ENCODE results near the gene RALGPS1.

Gene RALGPS1

GRCh38 chr9:127256324-127256723, 341.7 kb downstream of the RALGPS1 start:
- no peak for DNase-seq (ENCODE audit: low spot score)

DNA sequence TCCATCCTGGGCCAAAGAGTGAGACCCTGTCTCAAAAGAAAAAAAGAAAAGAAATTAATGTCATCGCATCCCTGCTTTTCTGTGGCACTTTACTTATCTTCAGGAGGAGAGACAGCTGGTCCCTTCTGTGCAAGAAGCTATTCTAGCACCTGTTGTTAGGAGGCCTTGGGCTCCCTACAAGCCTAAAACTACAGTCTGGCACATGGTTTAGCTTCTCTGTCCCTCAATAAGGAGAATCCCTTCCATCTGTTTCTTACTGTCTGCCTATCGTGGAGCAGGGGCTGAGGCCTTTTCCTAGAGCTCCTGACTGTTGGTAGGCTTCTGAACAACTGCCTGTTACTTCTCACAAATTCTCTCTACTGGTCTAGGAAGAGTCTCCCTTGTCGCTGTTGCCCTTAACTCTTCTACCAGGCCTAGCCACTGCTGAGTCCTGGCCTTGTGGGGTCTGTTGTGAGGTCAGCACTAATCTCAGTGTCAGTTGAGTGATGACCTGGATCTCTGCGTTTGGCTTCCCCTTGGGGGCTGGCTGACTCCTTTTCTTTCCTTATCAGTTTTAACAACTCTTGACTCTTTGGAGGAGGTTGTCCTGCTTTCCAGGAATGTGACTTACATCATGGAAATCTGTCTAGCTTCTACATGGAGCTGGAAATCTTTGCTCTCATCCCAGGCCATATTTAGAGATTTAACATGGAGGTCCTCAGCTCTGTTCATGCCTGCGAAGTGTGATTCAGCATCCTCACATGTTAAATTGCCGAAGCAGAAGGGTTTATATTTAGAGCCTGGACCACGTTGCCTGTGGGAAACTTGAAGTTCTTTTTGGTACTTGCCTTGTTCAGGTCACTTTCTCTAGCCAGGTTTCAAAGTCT, 344.3 kb downstream of the RALGPS1 start:
- DNase-seq (ENCODE audit: low spot score), result no peak

GRCh38 chr9:127262602-127263001, 348.0 kb downstream of the RALGPS1 start:
- DNase-seq (ENCODE audit: low spot score), result no peak

GRCh38 chr9:127263237-127263636, 348.7 kb downstream of the RALGPS1 start:
- no peak for DNase-seq (ENCODE audit: low spot score)

DNA sequence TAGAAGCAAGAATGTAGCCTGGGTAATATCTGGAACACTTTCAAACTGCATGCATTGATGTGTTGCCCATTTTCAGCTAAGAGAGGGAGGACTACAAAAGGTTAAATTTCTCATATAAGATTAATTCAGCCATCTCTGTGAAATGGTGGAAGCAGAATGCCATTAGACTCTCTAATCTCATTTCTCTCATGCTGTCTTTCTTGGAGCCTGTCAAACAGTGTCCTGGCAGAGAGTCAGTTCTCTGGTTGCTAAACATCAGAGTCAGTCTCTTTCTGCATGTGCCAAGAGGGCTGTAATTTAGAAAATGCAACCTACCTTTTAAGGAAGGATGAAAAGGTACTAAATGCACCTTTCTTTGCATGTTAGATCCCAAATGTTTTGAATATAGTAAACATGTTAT, 349.1 kb downstream of the RALGPS1 start:
- no peak for DNase-seq (ENCODE audit: low spot score)

DNA sequence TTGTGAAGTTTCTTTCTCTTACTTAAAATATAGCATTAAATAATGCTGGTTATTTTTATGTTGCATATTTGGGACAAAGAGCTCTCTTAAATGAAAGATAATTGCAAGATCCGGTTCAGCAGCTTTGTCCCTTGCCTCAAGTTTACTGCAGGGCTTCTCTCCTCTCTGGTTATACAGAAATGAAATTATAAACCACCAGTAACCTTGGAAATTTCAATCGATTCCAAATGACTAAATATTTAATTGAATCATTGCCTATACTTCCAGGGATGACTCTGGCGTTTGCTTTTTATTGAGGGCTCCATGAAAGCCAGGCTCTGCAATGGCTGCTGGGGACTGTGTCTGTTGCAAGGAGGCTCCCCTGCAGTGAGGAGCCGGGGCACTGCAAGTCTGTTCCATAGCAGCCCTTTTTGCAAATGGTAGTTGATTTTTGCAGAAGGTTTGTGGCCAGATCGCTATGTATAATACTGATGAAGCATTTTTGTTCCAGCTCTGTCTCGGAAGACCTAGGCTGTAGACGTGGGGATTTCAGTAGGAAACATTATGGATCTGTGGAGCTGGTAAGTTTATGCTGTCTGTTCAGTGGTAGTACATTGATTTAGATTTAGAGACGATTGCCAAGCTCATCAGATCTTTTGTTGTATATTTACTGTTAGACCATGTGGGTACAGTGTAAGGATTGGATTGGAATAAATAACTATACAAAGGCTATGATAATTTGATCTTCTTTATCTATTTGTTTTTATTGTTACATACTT, 350.1 kb downstream of the RALGPS1 start, which contains the start of gene GARNL3:
GARNL3 (plus strand) TSS at position 313 of the 758 bp plus-strand sequence; CDS start at position 417, 104 bp downstream.
- no peak for DNase-seq (ENCODE audit: low spot score)

- DNase-seq (ENCODE audit: low spot score), result no peak
Observed at GRCh38 chr9:127267793-127268525, 353.4 kb downstream of the RALGPS1 start.

- no peak for DNase-seq (ENCODE audit: low spot score)
Observed at GRCh38 chr9:127269449-127269848, 354.9 kb downstream of the RALGPS1 start.
